GM21423 (cell line): Measurements from ENCODE around the gene FAM110A.
"Not testable (repeated sequence)": the region's sequence is repeated elsewhere in the genome, so short reads cannot be mapped to it uniquely, and the experiment has no call there.

Experiments used
- ATAC-seq: cut with Tn5 transposase; IDR thresholded peaks from one replicate; pipeline ENCODE4 v1.9.1; 2021; ENCODE audit warnings: mild to moderate bottlenecking, moderate library complexity; ENCODE audit not compliant: unreplicated experiment

FAM110A gene

DNA sequence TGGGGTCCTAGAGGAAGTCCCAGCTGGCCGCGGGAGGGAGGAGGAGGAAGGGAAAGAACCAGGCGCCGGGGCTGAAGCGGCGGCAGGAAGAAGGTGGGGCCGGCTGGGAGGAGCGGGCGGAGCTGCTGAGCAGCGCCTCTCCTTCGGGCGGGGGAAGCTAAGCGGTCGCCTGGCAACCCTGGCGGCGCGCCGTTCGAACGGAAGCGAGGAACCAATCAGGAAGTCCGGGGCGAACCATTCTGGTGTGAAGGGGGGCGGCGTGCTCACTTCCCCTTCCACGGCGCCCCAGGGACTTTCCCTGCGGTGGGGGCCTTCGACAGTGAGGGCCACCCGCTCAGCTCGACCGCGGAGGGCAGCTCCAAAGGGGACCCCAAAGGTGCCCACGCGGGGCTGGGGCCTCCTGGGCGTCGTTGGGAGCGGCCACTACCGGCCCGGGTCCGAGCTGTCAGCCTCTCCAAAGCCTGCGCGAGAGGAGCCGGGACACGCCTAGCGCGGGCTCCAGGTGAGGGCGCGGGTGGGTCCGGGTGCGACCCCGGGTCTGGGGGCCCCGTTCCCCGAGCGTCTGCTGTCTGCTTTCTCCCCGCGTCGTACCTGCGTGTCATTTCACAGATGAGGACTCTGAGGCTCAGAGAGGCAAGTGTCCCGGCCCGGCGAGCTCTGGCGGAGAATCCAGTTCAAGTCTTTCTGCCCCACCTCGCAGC lies at the start of gene FAM110A:
TSS of gene FAM110A (plus strand) at position 266 of the 701 bp plus-strand sequence. CDS start 11,090 bp downstream, outside the sequence.
- peak; percentile 96 for ATAC-seq

DNA sequence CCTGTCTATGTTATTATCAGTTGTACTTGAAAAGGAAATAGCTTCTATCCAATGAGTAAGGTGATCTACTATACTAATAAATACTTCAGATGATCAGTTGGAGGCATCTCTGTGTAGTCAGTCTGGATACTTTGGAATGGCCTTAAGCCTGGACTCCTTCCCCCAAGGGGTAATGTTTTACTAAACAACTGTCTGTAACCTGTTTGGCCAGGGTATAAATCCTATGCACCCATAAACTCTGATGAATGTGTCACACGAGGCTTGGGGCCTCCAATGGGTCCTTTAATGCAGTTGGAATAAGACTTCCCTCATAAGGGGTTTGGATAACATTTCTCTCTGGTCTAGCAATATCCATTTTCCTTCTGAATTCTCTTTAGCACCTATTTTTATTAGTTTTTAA lies 45.7 kb upstream of the FAM110A start:
- ATAC-seq: no peak

DNA sequence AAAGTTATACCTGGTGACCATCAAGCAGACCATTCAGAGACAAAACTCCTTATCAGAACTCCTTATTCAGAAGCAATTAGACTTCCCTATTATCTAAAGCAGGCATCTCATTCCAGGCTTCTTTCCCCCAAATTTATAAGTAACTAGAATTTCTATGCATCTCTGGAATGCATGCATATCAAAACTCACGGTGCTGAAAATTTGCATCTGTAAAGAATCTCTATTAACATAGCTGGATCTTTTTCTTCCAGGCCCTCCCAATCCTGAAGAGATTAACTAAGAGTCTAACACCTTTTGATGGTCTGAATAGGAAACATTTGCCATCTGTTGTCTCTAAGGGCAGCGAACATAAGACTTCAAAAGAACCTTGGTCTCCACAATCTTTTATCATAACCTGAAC lies 42.5 kb upstream of the FAM110A start:
- ATAC-seq: no peak

DNA sequence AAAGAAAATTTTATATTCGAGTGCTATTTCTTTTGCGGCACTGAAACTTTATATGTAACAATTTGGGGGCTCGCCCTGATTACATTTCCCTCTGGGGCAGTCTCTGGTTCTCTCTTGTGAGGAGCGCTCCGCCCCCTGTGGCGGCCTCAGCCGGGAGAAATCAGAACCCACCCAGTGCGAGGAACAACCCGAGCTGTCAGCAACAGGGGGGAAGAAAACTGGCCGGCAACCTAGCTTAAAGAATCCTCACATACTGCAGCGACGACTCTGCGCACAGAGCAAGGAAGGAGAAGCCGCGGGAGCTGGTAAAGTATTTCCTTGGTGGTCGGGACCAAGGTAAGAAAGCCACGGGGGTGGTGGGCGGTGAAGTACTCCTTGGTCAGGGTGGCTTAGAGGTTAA lies 41.3 kb upstream of the FAM110A start:
- no peak for ATAC-seq

DNA sequence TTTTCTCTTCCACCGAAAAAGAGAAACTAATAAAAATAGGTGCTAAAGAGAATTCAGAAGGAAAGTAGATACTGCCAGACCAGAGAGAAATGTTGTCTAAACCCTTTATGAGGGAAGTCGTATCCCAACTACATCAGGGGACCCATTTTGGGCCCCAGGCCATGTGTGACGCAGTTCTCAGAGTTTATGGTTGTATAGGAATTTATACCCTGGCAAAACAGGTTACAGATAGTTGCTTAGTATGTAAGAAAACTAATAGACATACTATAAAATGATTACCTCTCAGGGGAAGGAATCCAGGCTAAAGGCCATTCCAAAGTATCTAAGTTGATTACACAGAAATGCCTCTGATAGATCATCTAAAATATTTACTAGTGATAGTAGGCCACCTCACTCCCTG lies 36.6 kb upstream of the FAM110A start:
- no peak for ATAC-seq

DNA sequence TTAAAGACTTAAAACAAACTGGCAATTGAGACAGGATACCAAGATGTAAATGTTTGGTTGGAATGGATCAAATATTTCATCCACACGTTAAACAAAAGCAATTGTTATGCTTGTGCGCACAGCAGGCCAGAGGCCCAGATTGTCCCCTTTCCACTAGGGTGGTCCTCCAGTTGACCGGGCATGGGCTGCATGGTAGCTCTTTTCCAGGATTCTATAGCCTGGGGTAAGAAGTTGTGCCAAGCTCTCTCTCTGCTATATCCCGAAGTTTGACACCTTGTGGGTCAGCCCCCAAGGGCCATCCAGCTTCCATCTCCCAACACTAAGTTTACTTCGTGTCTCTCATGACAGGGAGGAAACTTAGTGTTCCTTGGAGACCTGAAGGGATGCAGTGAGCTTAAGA lies 34.8 kb upstream of the FAM110A start:
- not testable (repeated sequence) for ATAC-seq

DNA sequence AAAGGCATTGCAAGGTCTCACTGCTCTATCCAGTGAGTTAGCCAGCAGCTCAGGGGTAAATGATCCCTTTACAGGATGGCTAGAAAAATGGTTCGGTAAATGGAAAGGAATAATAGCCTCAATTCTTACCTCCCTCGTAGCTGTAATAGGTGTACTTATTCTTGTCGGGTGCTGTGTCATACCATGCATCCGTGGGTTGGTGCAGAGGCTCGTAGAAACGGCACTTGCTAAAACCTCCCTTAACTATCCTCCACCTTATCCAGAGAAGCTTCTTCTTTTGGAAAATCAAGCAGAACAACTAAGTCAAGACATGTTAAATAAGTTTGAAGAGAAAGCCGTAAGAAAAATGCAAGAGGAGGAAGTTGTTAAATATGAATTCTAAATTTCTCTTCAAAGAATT lies 33.5 kb upstream of the FAM110A start:
- ATAC-seq: not testable (repeated sequence)

DNA sequence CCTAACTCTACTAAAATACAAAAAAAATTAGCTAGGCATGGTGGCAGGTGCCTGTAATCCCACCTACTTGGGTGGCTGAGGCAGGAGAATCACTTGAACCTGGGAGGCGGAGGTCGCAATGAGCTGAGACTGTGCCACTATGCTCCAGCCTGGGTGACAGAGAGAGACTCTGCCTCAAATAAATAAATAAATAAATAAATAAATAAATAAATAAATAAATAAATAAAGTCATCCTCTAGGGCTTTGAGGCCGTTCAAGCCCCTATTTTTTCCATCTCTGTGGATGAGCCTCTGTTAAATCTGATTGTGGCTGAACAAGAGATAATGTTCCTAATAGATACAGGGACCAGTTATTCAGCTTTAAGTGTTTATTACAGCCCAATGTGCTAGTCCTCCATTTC lies 31.8 kb upstream of the FAM110A start:
- ATAC-seq: no peak

DNA sequence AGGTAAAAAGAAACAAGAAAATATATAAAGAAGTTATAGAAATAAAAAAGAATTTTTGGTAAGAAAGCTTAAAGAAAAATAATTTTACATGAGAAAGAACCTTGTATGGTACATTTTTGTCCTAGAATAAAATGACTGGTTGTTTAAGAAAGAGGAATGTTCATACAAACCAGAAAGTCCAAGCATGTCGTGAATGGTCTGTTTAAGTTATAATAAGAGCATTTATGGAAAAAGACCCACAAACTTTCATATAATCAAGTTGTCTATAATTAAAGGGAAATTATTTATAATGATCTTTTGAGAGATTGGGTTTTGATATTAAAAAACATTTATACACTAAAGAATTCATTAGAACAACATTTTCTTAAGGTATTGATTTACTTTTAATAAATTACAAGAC lies 27.8 kb upstream of the FAM110A start:
- no peak for ATAC-seq

DNA sequence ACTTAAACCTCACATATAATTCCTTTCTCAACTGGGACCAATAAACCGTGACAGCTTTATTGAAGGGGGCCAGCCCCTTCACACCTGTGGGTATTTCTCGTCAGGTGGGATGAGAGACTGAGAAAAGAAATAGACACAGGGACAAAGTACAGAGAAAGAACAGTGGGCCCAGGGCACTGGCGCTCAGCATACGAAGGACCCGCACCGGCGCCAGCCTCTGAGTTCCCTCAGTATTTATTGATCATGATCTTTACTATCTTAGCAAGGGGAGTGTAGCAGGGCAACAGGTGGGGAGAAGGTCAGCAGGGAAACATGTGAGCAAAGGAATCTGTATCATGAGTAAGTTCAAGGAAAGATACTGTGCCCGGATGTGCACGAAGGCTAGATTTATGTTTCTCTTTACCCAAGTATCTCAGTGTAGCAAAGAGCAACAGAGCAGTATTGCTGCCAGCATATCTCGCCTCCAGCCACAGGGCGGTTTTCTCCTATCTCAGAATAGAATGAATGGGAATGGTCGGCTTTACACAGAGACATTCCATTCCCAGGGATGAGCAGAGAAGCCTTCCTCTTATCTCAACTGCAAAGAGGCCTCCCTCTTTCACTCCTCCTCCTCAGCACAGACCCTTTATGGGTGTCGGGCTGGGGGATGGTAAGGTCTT lies 21.6 kb upstream of the FAM110A start:
- ATAC-seq: not testable (repeated sequence)

DNA sequence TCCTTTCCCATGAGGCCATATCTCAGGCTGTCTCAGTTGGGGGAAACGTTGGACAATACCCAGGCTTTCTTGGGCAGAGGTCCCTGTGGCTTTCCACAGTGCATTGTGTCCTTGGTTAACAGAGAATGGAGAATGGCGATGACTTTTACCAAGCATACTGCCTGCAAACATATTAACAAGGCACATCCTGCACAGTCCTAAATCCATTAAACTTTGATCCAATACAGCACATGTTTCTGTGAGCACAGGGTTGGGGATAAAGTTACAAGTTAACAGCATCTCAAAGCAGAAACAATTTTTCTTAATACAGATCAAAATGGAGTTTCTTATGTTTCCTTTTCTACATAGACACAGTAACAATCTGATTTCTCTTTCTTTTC lies 21.1 kb upstream of the FAM110A start:
- not testable (repeated sequence) for ATAC-seq

DNA sequence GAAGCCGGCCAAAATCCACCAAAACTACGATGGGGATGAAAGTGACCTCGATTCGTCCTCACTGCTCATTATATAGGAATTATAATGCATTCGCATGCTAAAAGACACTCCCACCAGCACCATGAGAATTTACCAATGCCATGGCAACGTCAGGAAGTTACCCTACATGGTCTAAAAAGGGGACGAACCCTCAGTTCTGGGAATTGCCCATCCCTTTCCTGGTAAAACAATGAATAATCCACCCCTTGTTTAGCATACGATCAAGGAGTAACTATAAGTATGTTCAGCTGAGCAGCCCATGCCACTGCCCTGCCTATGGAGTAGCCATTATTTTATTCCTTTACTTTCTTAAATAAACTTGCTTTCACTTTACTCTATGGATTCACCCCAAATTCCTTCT lies 20.1 kb upstream of the FAM110A start:
- ATAC-seq: no peak

DNA sequence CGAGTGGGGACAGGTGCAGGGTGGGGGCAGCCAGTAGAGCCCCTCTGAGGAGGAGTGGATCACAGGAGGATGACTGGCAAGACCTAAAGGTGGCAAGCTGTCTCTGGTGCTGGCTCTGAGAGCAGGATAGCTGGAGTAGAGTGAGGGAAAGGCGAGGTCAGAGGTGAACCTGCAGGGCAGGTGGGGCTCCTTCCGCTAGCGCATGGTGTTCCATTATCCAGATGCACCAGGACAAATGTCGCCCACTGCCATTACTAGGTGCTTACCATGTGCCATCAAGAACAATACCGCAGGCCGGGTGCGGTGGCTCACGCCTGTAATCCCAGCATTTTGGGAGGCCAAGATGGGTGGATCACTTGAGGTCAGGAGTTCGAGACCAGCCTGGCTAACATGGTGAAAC lies 18.3 kb upstream of the FAM110A start:
- ATAC-seq: no peak

DNA sequence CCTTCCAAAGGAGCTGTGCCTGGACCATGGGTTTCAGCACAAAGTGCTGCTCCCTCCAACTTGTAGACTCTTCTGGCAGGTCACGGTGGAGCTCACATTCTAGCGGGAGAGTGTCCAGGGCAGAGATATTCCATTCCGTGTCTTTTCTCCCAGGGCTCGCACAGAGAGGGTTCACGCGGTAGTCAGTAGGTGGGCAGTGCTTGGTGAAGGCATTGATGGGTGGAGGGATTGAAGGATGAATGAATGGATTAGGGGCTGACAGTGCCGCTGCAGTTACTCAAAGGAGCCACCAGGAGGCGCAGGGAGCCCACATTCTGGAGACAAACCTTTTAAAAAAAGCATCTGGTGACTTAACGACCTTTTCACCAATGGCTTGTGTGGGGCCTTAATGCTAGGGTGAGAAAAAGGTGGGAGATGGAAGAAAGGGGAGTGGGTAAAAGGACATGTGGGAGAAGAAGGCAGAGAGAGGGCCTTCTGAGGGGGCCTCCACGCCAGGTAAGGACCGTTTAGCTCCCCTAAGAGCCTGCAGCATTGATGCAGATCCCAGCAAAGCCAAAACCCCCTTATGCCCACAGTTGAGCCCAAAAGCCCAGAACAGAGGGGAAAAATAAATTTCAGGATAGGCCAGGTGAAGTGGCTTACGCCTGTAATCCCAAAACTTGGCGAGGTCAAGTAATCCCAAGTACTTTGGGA lies 17.5 kb upstream of the FAM110A start:
- ATAC-seq: no peak

DNA sequence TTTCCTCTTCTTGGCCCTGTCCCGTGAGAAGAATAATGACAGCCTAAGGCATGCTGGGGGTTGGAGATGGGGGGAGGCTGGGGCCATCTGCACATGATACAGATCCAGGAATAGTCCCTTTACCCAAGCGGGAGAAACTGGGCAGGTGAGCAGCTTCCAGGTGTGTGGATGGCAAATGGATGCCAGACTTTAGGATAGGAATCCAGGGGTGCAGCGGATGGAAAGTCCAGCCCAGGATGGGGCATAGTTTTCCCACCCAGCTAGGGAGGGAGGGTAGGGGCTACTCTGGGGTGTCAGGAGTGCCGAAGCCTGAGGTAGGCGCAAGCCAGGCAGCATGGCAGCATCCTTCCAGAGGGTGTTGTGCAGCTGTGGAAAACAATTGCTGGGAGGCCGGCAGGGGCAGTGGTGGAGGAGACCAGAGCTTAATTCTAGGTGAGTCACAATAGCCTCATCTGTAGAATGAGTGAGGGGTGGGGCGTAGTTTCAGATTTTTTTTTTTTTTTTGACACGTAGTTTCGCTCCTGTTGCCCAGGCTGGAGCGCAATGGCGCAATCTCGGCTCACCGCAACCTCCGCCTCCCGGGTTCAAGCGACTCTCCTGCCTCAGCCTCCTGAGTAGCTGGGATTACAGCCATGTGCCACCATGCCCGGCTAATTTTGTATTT lies 15.4 kb upstream of the FAM110A start:
- ATAC-seq: no peak

DNA sequence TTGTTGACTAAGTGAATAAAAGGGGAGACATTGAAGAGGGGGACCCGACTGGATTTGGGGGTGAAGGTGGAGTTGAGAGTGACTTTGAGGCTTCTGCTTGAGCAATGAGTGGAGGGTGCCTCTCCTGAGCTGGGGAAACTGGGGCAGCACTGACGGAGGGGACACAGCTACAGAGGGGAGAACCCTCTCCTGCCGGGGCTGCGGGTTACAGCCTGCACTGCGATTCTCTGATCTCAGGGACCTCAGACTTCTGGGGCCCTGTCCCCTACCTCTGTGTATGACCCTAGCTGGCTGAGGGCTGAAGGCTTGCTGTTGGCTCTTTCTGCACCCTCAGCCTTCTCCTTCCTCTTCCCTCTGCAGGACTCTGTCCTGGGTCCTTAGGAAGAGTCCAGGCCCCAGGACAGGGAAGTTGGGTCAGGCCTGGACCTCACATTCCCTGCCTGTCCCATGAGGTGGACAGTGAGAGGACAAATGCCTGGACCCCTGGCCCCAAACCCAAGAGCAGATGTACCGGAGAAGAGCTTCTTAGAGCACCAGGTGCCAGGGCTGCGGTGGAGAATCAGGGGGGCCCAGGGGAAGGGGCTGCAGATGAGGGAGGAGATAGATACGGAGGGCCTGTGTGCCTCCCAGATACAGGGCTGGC lies 13.7 kb upstream of the FAM110A start:
- no peak for ATAC-seq

DNA sequence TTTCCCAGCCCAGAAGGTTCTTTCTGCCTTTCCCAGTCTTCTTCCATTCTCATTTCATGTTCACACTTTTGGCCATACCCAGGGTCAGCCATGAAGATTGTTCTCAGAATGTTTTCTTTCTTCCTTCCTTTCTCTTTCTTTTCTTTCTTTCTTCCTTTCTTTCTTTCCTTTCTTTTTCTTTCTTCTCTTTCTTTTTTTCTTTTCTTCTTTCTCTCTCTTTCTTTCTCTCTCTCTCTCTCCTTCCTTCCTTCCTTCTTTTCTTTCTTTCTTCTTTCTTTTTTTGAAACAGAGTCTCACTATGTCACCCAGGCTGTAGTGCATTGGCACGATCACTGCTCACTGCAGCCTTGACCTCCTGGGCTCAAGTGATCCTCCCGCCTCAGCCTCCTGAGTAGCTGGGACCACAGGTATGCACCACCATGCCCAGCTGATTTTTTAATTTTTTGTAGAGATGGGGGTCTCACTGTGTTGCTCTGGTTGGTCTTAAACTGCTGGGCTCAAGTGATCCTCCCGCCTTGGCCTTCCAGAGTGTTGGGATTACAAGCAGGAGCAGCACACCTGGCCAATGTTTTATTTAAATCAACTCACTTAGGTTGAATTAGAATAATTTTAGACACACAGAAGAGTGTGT lies 13.1 kb upstream of the FAM110A start:
- no peak for ATAC-seq

DNA sequence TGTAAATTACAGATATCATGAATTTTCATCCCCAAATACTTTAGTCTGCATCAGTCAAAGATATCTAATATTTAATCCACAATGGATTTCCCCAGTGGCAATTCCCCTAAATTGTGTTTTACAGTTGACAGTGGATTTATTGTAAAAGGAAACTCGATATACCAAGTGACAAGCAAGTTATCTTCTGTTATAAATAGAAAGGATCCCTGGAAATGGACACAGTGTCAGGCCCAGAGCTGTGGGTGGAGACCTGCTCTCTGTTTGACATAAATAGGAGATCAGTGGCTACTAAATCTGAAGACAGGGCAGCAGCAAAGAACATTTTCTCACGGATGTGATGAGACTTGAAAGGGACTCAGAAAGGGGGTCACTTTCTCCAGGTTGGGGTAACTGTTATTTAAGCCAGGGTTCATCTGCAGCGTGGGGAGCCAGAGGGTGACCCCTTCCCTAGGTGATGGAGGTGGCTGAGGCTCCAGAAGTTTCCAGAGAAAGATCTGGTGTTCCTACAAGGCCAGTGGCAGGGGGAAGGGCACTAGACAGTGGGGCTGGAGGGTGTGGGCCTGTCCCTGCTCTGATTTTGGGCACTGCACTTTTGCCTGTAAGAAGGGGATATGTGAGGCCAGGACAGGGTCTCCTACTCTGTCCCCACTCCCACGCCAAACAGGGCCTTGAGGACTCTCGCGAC lies 12.3 kb upstream of the FAM110A start:
- no peak for ATAC-seq

DNA sequence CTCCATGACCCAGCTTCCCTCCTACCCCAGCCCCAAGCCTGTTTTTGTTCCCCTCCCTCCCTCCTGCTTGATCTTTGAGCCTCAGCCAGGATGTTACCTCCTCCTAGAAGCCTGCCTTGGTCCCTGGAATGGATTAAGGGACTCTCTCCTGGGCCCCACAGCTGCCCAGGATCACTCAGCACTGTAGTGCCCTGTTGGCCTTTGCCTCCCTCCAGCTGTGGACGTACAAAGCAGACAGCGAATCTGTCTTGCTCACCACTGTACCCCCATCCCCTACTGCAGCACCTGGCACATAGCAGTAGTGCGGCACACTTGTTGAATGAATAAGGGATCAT lies 11.8 kb upstream of the FAM110A start:
- ATAC-seq: no peak
